HG03103 (cell line): ENCODE data around the gene TMEM178B.

Experiments
- ATAC-seq: cut with Tn5 transposase; IDR thresholded peaks from one replicate; pipeline ENCODE4 v1.9.1; 2021; ENCODE audit warnings: low read depth; ENCODE audit not compliant: unreplicated experiment

The TMEM178B gene

DNA sequence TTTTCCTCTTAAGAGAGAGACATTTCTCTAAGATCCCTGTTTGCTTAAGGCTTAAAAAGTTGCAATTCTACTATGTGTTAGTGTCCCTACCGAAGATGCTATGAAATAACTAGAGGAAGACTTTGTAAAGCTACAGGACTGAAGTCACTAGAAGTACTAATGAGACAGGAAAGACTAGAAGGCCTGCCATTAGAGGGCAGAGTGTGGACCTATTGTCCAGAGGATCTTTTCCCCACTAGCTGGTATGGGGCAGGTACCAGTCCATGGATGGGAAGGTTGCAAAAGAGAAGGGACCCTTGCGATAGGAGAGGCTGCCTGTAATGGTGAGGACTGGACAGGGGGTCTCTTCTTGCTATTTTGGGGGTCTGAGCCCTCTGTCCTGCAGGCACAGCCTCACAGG is 178.1 kb downstream of the TMEM178B start:
- ATAC-seq = no peak

- ATAC-seq = no peak
Observed at GRCh38 chr7:141257597-141257996, 183.7 kb downstream of the TMEM178B start.

- no peak for ATAC-seq
Observed at GRCh38 chr7:141258559-141258958, 184.7 kb downstream of the TMEM178B start.

DNA sequence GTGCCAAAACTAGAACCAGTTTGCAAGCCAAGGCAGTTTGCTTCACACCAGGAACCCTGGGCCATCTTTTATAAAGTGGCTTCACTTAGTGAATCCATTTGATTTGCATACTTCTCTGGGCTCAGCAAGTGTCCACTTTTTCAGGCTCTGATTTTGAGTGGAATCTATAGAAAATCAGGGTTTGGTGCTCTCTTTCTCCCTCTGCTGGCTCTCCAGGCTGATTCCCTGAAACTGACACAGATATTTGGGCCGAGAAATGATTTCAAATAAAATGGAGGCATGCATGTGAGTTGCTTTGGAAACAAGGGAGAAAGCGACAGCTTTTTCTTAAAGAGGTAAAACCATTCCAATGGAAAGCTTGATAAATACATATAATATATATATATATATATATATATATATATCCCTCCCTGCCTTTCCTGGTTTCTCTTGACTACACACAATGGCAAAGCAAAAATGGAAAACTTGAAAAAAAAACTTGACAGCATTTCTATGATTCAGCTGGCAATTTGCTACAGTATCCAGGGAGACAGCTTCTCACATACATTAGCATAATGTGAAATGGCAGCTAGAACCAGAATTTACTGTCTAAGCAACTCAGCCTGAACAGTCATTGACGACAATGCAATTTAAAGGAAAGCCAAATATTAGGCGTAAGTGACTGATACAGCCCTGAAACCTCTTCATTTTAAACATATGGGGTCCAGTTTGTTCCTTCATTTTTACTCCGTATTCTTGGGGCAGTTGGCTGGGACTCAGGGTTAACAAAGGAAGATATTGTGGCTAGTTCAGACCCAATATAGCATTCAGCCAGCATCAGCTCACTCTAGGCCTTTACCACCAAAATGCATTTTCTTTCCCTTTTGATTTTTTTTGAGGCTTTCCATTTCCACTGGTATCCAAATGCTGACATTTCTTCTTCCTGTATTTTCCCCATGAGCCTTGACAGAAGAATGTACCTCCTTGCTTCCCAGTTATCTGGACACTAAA is 188.5 kb downstream of the TMEM178B start:
- ATAC-seq = no peak

DNA sequence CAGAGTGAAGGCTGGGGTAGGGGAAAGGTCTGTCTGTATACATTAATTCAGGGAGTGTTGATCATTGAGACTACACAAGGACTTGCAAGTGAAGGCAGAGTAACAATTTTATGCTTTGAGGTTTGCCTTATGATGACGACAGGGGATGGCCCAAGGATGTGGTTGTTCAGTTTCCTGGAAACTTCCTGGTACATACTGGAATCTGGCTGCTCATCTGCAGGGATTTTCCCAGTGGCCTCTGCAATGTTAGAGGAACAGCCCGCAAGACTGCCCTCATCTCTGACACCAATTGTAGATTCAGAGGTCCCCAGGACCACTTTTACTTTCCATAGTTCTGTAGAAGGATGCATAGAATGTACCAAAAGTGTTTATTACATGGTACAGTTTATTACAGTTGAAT is 189.6 kb downstream of the TMEM178B start:
- no peak for ATAC-seq

DNA sequence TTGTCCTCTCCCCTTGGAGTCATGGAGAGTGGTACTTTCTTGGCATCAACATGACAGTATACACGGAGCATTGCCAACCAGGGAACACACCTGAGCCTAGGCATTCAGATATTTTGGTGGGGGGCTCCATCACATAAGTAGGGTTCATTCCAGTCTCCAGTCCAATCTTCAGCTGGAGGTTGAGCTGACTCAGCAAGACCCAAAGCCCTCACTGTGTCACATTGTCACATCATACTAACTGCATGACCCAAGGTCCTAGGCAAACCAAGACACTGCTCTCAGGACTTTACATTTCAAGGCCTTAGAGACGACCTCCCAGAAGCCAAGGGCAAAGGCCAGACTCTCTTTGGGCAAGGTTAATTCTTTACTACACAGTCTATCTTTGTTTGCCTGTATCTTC is 190.1 kb downstream of the TMEM178B start:
- no peak for ATAC-seq

DNA sequence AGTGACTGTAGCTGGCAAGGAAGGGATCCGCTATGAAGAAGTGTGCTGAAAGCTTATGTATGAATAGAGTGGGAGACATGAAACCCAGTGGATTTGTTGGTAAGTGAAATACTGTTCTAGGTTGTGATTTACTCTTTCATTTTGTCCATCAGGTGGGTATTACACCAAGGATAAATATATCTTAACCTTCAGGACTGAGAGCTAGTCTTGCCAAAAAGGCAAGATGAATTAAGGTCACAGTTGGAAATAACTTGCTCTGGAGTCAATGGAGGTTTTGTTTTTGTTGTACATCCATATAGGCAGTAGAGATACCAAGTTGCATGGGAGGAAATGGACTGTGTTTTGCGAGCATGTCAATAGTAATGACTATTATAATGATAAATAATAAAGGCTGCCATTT is 190.6 kb downstream of the TMEM178B start:
- ATAC-seq = no peak

DNA sequence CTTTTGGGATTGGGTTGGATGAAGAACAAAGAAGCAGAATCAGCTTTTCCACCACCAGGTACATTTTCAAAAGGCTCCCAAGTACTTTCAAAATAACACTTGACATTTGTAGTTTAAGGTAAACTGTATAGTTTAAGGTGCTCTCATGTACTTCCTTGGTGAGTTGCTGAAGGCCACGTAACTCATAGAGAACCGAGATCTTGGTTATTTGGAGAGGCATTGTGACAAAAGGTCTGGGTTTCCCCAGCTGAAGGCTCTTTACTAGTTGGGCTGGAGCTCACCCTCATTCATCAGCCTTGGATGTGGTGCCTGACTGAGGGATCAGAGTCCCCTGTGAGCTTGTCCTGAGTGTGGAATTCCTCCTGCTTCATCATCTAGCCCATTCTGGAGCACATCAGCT is 191.8 kb downstream of the TMEM178B start:
- no peak for ATAC-seq

GRCh38 chr7:141268614-141269013 is 194.8 kb downstream of the TMEM178B start:
- no peak for ATAC-seq

- no peak for ATAC-seq
Observed at GRCh38 chr7:141271451-141271850, 197.6 kb downstream of the TMEM178B start.

- ATAC-seq = no peak
Observed at GRCh38 chr7:141272417-141272816, 198.6 kb downstream of the TMEM178B start.

GRCh38 chr7:141275350-141275749 is 201.5 kb downstream of the TMEM178B start:
- ATAC-seq = no peak

DNA sequence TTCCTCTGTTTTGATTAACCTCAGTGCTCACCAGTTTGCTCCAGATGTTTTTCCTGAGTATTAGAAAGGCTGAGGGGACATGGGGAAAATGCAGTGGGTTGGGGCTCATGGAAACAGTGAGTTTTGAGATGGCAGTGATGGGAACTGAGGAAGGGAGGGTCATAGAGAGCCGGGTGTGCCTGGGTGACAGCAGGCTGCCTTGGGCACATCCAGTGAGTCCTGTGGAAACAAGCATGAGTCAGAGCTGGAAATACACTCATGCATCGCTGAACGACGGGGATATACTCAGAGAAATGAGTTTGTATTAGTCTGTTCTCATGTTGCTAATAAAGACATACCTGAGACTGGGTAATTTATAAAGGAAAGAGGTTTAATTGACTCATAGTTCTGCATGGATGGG is 202.2 kb downstream of the TMEM178B start:
- ATAC-seq = no peak

GRCh38 chr7:141280100-141280499 is 206.2 kb downstream of the TMEM178B start:
- no peak for ATAC-seq

GRCh38 chr7:141281311-141281710 is 207.4 kb downstream of the TMEM178B start:
- no peak for ATAC-seq

DNA sequence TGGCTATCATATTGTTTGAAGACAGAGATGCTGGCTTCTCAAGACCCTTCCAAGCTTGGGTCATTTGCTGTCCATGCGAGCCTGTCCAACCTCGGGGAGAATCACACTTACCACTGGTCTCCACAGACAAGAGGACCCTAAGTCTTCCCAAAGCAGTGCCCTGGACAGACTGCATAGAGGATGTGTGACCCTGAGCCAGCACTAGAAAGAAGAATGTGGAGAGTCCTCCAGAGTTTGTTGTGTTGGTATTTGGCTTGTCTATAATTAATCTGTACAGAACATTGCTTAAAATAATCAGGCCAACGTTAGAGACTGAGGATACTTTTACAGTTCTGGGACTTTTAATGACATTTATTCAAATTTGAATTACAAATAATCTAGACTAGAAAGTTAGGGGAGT is 212.7 kb downstream of the TMEM178B start:
- ATAC-seq = no peak

GRCh38 chr7:141287936-141288335 is 214.1 kb downstream of the TMEM178B start:
- ATAC-seq = no peak

DNA sequence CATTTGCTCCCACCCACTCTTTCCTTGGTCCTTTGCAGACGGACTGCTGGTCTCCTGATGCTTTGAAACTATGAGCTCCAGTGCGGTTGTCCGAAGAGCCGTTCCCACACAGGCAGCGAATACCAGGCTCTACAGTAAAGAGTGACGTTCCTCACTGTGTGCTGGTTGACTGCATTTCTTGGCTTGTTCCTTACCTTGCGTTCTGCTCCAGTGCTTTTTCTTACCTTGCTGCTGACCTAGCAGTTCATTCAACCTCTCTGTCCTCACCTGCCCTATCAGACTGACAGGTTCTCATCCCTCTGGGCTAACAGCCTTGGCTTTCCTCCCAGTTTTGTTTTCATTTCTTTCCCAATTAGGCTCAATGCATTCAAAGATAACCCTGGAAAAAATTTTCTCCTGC is 214.8 kb downstream of the TMEM178B start:
- ATAC-seq = no peak

GRCh38 chr7:141290365-141290764 is 216.5 kb downstream of the TMEM178B start:
- ATAC-seq = no peak

DNA sequence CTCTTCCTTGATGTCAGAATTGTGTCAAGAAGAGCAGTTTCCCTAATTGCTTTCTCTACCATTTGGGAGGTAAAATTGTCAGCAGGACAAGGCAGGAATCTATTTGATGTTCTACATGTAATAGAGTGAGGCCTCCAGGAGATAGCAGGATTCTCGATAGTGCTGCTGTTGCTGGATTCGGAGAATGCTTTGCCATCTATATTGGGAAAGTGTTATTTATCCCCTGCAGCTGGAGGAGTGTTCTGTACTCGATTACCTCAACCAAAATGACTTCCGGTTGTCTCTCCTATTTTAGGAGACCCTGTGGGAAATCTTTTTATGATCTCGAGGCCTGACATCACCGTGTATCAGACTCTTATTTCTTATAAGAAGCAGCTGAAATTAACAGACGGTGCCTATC is 217.1 kb downstream of the TMEM178B start:
- ATAC-seq = no peak

DNA sequence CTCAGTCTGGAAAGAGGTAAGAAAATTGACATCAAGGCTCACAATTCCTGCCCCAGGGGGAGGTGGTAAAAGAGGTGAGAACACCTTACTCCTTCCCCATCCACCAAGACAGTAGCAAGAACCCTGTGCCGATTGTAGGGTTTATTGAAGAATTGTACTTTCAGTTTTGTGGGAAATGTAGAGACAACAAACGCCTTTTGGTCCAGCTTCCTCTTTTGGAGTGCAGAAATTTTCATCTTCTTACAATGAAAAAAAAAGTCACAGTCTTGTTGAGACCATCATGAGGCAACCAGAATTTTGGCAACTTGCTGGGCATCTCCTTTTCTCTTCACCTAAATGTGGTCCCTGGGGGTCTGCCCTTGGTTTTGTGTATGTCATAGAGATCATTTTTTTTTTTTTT is 217.7 kb downstream of the TMEM178B start:
- no peak for ATAC-seq

DNA sequence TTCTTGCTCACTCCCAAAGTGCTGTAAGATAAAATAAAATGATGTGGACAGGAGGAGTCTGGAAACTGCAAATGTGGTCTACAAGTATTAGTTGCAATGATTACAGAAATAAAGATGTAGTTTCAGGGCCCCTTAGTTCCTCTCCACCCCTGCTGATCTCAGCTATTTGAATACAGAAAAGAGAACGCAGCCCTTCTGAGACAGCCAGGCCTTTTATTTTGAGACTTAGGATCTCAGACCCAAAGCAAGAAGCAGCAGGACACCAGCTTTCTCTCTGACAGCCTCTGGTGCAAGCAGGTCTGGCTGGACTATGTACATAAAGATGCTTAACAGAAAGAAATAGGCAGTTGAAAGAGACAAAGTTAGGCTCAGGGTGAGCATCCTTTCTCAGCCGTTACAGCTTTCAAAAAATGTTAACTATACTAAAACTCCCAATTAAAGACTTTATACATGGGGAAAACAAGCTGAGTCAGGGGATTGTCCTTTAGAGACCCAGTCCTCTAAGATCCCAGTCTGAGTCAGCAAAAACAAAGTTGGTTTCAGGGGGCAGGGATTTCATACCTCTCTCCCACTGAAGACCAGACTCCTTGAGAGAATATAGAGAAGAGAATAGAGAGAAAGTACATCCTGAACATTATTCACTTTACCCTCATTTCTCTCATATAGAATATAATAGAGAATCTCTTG is 220.4 kb downstream of the TMEM178B start:
- no peak for ATAC-seq
